ENCODE results near the gene EGFL6. TPM values are rescaled to one million over a fixed set of nuclear protein-coding genes. Genes with fewer than 3 reads are reported as not detected.

Gene EGFL6
- total and polyA plus RNA-seq, 2 of the 13 experiments (the other 11 are each of a cell fraction or from before 2014, with no cell fraction given), result not detected

DNA sequence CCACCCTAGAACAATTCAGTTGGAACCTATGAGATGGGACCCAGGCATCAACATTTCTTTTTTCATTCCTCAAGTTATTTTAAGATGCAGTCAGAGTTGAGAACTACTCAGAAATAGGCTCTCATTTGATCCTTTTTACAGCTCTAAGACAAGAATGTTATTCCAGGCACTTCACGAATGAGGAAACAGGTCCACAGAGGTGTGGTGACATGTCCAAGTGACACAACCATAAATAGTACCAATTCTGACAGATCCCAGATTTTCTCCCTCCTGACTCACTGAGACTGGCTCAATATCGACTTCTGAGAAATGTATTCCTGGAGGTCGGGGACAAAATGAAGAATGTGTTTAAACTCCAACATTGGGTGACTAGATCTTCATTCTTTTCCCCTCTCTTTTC is 94.6 kb downstream of the EGFL6 start:
- ChIA-PET CTCF (ENCODE audit: low intra/inter-chr PET ratio, low total read pairs) (no interaction called here), POLR2A (no interaction called here)
- WGBS (ENCODE audit: low lambda C conversion rate), result 90% methylated on average over 2 of the region's 3 CpGs
- no peak overlapping the region for H3K4me3 ChIP-seq (replicated peaks in 1 of 3; ENCODE audit: insufficient read depth in 1 of 3, low read depth in 2 of 3, low read length in 3 of 3)
- ATAC-seq (no peak), FAIRE-seq (no peak), DNase-seq (ENCODE audit: low spot score) (no peak)
- no peak overlapping the region for H3K9ac ChIP-seq (ENCODE audit: insufficient read depth, low read depth, low read length)
- no peaks in the 10 kb centered on the region for H3K79me2 ChIP-seq (ENCODE audit: insufficient read depth, low read length)
- H3K4me1 ChIP-seq (ENCODE audit: insufficient read depth, low read length), result peaks cover 4% of the 10 kb centered on the region
- in situ Hi-C loops (cut with HindIII; ENCODE audit: extremely low pct_ligation_motif_present, low pct_unique_long_range_greater_than_20kb), result no loop called here
- no TSS peak for BruUV-seq (replicated peaks)
- no peaks in the 10 kb centered on the region for H3K27me3 ChIP-seq (ENCODE audit: control insufficient read depth in 1 of 2, insufficient read depth in 2 of 2, low read length in 2 of 2)
- H3K9me3 ChIP-seq (ENCODE audit: low read length), result no peaks in the 10 kb centered on the region
- intact Hi-C loops (cut with micrococcal nuclease; ENCODE audit: unreplicated experiment), result no loop called here
- no peak overlapping the region for H2AFZ ChIP-seq (ENCODE audit: low read length)
- no peak overlapping the region for H3K27ac ChIP-seq (ENCODE audit: extremely low read length, insufficient read depth, low read length)
- no peaks in the 10 kb centered on the region for H3K36me3 ChIP-seq (replicated peaks in 1 of 2; ENCODE audit: control insufficient read depth in 1 of 2, insufficient read depth in 2 of 2, low read length in 2 of 2)
- no peaks in the 10 kb centered on the region for H4K20me1 ChIP-seq (ENCODE audit: insufficient read depth, low read length)
- H3K4me2 ChIP-seq (ENCODE audit: low read depth, low read length), result no peak overlapping the region
- TF ChIP-seq TEAD2 (CRISPR knock-in tag; IDR thresholded peaks at IDR 0.05), result no peak
- TF ChIP-seq TFAP4 (IDR thresholded peaks at IDR 0.05; ENCODE audit: borderline replicate concordance, low read depth), result no peak
- TF ChIP-seq HNRNPL (IDR thresholded peaks at IDR 0.05; ENCODE audit: low read depth, low read length), result no peak
- no peak for TF ChIP-seq SRY (CRISPR knock-in tag; IDR thresholded peaks at IDR 0.05)
- TF ChIP-seq JUND (CRISPR knock-in tag; IDR thresholded peaks at IDR 0.05), result no peak
- no peak for TF ChIP-seq PRDM15 (CRISPR knock-in tag; IDR thresholded peaks at IDR 0.05)
- TF ChIP-seq ZNF264 (CRISPR knock-in tag; IDR thresholded peaks at IDR 0.05), result no peak
- no peak for TF ChIP-seq IRF2 (CRISPR knock-in tag; IDR thresholded peaks at IDR 0.05)
- TF ChIP-seq, protein P1, sequence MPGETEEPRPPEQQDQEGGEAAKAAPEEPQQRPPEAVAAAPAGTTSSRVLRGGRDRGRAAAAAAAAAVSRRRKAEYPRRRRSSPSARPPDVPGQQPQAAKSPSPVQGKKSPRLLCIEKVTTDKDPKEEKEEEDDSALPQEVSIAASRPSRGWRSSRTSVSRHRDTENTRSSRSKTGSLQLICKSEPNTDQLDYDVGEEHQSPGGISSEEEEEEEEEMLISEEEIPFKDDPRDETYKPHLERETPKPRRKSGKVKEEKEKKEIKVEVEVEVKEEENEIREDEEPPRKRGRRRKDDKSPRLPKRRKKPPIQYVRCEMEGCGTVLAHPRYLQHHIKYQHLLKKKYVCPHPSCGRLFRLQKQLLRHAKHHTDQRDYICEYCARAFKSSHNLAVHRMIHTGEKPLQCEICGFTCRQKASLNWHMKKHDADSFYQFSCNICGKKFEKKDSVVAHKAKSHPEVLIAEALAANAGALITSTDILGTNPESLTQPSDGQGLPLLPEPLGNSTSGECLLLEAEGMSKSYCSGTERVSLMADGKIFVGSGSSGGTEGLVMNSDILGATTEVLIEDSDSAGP (CRISPR knock-in tag; IDR thresholded peaks at IDR 0.05; ENCODE audit: borderline replicate concordance), result no peak
